Gastroesophageal sphincter (tissue), 3 donors: ENCODE results near the gene DPEP1.
"Not testable (repeated sequence)": the region's sequence is repeated elsewhere in the genome, so short reads cannot be mapped to it uniquely, and the experiment has no call there.

Experiments
- EP300 ChIP-seq: sonication (generic); formaldehyde crosslinking; IDR thresholded peaks from one replicate; pipeline ENCODE4 v1.6.1; 2017; ENCODE audit warnings: antibody characterized with exemption, mild to moderate bottlenecking
- POLR2A ChIP-seq, 2 donors: fragments of 450-650 bp; IDR thresholded peaks; one replicate each; pipeline ENCODE4 v1.6.1; 2017; ENCODE audit warnings: antibody characterized with exemption in 2 of 2, mild to moderate bottlenecking in 2 of 2, moderate library complexity in 1 of 2
- TF ChIP-seq, protein P1 (sequence below), 4 experiments: fragments of 200-600 bp in 2 of 4; fragments of 450-650 bp in 2 of 4; sonication (generic) in 1 of 4; IDR thresholded peaks; one replicate each; pipeline ENCODE4 v1.5.1; 2017 to 2019; ENCODE audit warnings: antibody characterized with exemption in 4 of 4, mild to moderate bottlenecking in 2 of 4, moderate library complexity in 2 of 4

DNA sequence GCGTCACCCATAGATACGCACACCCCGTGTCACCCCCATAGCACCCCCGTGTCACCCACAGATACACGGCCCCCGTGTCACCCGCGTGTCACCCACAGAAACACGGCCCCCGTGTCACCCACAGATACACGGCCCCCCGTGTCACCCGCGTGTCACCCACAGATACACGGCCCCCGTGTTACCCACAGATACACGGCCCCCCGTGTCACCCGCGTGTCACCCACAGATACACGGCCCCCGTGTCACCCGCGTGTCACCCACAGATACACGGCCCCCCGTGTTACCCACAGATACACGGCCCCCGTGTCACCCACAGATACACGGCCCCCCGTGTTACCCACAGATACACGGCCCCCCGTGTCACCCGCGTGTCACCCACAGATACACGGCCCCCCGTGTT is 25.8 kb upstream of the DPEP1 start:
- TF ChIP-seq, protein P1, sequence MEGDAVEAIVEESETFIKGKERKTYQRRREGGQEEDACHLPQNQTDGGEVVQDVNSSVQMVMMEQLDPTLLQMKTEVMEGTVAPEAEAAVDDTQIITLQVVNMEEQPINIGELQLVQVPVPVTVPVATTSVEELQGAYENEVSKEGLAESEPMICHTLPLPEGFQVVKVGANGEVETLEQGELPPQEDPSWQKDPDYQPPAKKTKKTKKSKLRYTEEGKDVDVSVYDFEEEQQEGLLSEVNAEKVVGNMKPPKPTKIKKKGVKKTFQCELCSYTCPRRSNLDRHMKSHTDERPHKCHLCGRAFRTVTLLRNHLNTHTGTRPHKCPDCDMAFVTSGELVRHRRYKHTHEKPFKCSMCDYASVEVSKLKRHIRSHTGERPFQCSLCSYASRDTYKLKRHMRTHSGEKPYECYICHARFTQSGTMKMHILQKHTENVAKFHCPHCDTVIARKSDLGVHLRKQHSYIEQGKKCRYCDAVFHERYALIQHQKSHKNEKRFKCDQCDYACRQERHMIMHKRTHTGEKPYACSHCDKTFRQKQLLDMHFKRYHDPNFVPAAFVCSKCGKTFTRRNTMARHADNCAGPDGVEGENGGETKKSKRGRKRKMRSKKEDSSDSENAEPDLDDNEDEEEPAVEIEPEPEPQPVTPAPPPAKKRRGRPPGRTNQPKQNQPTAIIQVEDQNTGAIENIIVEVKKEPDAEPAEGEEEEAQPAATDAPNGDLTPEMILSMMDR (IDR thresholded peaks at IDR 0.05), result not testable (repeated sequence)
- not testable (repeated sequence) for TF ChIP-seq POLR2A (IDR thresholded peaks at IDR 0.05); EP300
